GM23338 (cell line): ENCODE measurements around the gene PDZD8. TPM values are rescaled to one million over a fixed set of nuclear protein-coding genes. Genes with fewer than 3 reads are reported as not detected.

Experiments
- ATAC-seq: fragments of 200-7000 bp; cut with Tn5 transposase; 3 replicates; pipeline ENCODE4 v1.9.1; 2020
- DNase-seq: peaks from one replicate; pipeline ENCODE4 v3.0.0-alpha.2; 2015; ENCODE audit warnings: low spot score
- H2AFZ ChIP-seq: fragments of 200-600 bp; sonication (generic); 2 replicates; pipeline ENCODE4 v1.8.0; 2016; ENCODE audit warnings: antibody characterized with exemption, mild to moderate bottlenecking, moderate library complexity
- H3F3A ChIP-seq: fragments of 200-600 bp; sonication (generic); replicated peaks from 2 replicates; pipeline ENCODE4 v1.8.0; 2017; ENCODE audit warnings: antibody characterized with exemption, mixed run types, low read depth
- H3K27ac ChIP-seq: fragments of 200-600 bp; sonication (generic); 2 replicates; pipeline ENCODE4 v1.6.1; 2016; ENCODE audit warnings: low read depth
- H3K27me3 ChIP-seq: fragments of 200-600 bp; sonication (generic); 2 replicates; pipeline ENCODE4 v1.8.0; 2016; ENCODE audit warnings: mild to moderate bottlenecking, mixed run types, moderate library complexity; ENCODE audit not compliant: insufficient read depth
- H3K36me3 ChIP-seq: fragments of 200-600 bp; sonication (generic); 2 replicates; pipeline ENCODE4 v1.8.0; 2016; ENCODE audit warnings: mild to moderate bottlenecking; ENCODE audit not compliant: insufficient read depth
- H3K4me1 ChIP-seq: fragments of 200-600 bp; sonication (generic); 2 replicates; pipeline ENCODE4 v1.8.0; 2016; ENCODE audit warnings: mild to moderate bottlenecking, moderate library complexity; ENCODE audit not compliant: insufficient read depth
- H3K4me2 ChIP-seq: fragments of 200-600 bp; sonication (generic); 2 replicates; pipeline ENCODE4 v1.7.1; 2017; ENCODE audit warnings: mixed run types
- H3K4me3 ChIP-seq: fragments of 200-600 bp; sonication (generic); 2 replicates; pipeline ENCODE4 v1.6.1; 2016; ENCODE audit warnings: mixed run types
- H3K79me2 ChIP-seq: fragments of 200-600 bp; sonication (generic); replicated peaks from 2 replicates; pipeline ENCODE4 v1.8.0; 2017; ENCODE audit warnings: mild to moderate bottlenecking; ENCODE audit not compliant: insufficient read depth
- H3K9me2 ChIP-seq: fragments of 200-600 bp; sonication (generic); 2 replicates; pipeline ENCODE4 v1.8.0; 2017; ENCODE audit not compliant: insufficient read depth
- H4K20me1 ChIP-seq: fragments of 200-600 bp; sonication (generic); replicated peaks from 2 replicates; pipeline ENCODE4 v1.8.0; 2017; ENCODE audit warnings: mild to moderate bottlenecking; ENCODE audit not compliant: insufficient read depth
- H3K27ac Mint-ChIP-seq: 2 replicates; pipeline ENCODE4 v1.8.0; 2020; ENCODE audit warnings: inconsistent platforms, mild to moderate bottlenecking, moderate library complexity, mixed read lengths
- H3K27me3 Mint-ChIP-seq: 3 replicates; pipeline ENCODE4 v1.8.0; 2022; ENCODE audit warnings: low read depth, mild to moderate bottlenecking, moderate library complexity, mixed read lengths, inconsistent platforms; ENCODE audit not compliant: insufficient read depth, poor library complexity
- H3K36me3 Mint-ChIP-seq: 3 replicates; pipeline ENCODE4 v1.8.0; 2021; ENCODE audit warnings: low read depth, mild to moderate bottlenecking, inconsistent platforms, moderate library complexity, mixed read lengths
- H3K4me1 Mint-ChIP-seq: 3 replicates; pipeline ENCODE4 v1.8.0; 2020; ENCODE audit warnings: mild to moderate bottlenecking, inconsistent platforms, mixed read lengths
- H3K4me3 Mint-ChIP-seq: 3 replicates; pipeline ENCODE4 v1.8.0; 2021; ENCODE audit warnings: moderate library complexity, mild to moderate bottlenecking, inconsistent platforms, mixed read lengths
- H3K9me3 Mint-ChIP-seq: 3 replicates; pipeline ENCODE4 v1.8.0; 2020; ENCODE audit warnings: moderate library complexity, mild to moderate bottlenecking, inconsistent platforms, mixed read lengths
- CREB1 ChIP-seq: fragments of 250-450 bp; sonication (Bioruptor Pico); IDR thresholded peaks from 2 replicates; pipeline ENCODE4 v1.5.0; 2020; ENCODE audit warnings: low read depth, mild to moderate bottlenecking, moderate library complexity
- CTCF ChIP-seq, 2 experiments: fragments of 200-600 bp in 1 of 2; sonication (generic) in 1 of 2; conservative IDR thresholded peaks; 2 replicates each; pipeline versions ENCODE4 v1.5.1 to v1.6.1; 2016 to 2017; ENCODE audit warnings: antibody characterized with exemption in 2 of 2, low read depth in 2 of 2, mild to moderate bottlenecking in 2 of 2, moderate library complexity in 1 of 2
- EZH2 ChIP-seq: fragments of 200-600 bp; sonication (generic); IDR thresholded peaks from one replicate; pipeline ENCODE4 v1.8.0; 2017; ENCODE audit warnings: antibody characterized with exemption, mild to moderate bottlenecking, low read depth; ENCODE audit not compliant: unreplicated experiment
- NANOG ChIP-seq: IDR thresholded peaks from 2 replicates; pipeline ENCODE4 v1.6.1; 2016; ENCODE audit warnings: antibody characterized with exemption, borderline replicate concordance
- POLR2AphosphoS5 ChIP-seq: IDR thresholded peaks from 2 replicates; pipeline ENCODE4 v1.6.1; 2016; ENCODE audit warnings: antibody characterized with exemption, low read depth
- STAT1 ChIP-seq: IDR thresholded peaks from one replicate; pipeline ENCODE4 v1.6.1; 2016; ENCODE audit warnings: antibody characterized with exemption; ENCODE audit not compliant: unreplicated experiment
- ZNF114 ChIP-seq: fragments of 250-450 bp; sonication (Bioruptor Pico); IDR thresholded peaks from 2 replicates; pipeline ENCODE4 v1.5.0; 2020; ENCODE audit warnings: mild to moderate bottlenecking, moderate library complexity
- ZNF331 ChIP-seq: fragments of 250-450 bp; sonication (Bioruptor Pico); IDR thresholded peaks from 2 replicates; pipeline ENCODE4 v1.5.0; 2020; ENCODE audit warnings: low read depth, mild to moderate bottlenecking, moderate library complexity
- polyA plus RNA-seq: library from polyadenylated mRNA; unstranded; fragments of >200 nt; fragmentation: Nextera tagmentation; extraction: Ambion mirVana; gene quantifications from 2 replicates; pipeline ENCODE4 v1.2.1, GENCODE V29; 2016
- total RNA-seq: library from RNA; depleted of rRNA; stranded (reverse); fragments of >200 nt; shearing (Covaris generic); gene quantifications from 2 replicates; pipeline ENCODE4 v1.2.3, GENCODE V29; 2014
- TF ChIP-seq, protein P1 (sequence below): IDR thresholded peaks from 2 replicates; pipeline ENCODE4 v1.6.1; 2016; ENCODE audit warnings: antibody characterized with exemption
- TF ChIP-seq, protein P2 (sequence below): fragments of 250-450 bp; sonication (Bioruptor Pico); IDR thresholded peaks from 2 replicates; pipeline ENCODE4 v1.5.0; 2020; ENCODE audit warnings: mild to moderate bottlenecking, moderate library complexity

PDZD8 gene
- total and polyA plus RNA-seq, 2 experiments from 2014 or later: 11.4 to 28.6 TPM

DNA sequence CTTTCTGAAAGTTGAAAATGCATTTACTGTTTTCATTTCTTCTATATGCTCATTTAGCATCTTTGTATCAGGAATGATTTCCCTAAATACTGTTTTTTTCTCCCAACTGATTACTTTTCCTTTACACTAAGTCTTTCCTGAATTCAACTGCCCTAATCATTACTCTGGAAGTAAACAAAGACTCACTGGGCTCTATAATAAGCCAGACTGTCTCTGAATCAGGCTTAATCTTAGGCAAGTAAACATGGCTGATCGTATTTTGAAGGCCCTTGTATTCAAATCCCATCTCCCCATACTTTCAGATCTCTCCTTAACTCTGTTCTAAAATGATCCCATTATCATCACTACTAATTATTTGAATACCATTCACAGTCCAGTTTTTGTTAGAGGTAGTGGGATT is 61.6 kb downstream of the PDZD8 start:
- Mint-ChIP-seq H3K36me3 (no peaks in the 10 kb centered on the region; the same call in 1 of the 3 replicates), H3K9me3 (no peaks in the 10 kb centered on the region), H3K27ac (no peak overlapping the region), H3K4me3 (no peak overlapping the region), H3K4me1 (peaks cover 2% of the 10 kb centered on the region; the same call in 1 of the 3 replicates), H3K27me3 (no peaks in the 10 kb centered on the region)
- H3K36me3 ChIP-seq: no peaks in the 10 kb centered on the region
- no peaks in the 10 kb centered on the region for H3K9me2 ChIP-seq
- H3K27me3 ChIP-seq: no peaks in the 10 kb centered on the region
- H3F3A ChIP-seq: no peaks in the 10 kb centered on the region
- ATAC-seq: no peak
- no peak for TF ChIP-seq ZNF331 (CRISPR knock-in tag)
- no peak for TF ChIP-seq ZNF114 (CRISPR knock-in tag)
- TF ChIP-seq POLR2AphosphoS5: no peak
- TF ChIP-seq CTCF (conservative IDR thresholded peaks at IDR 0.05; ENCODE audit: low read depth in 2 of 2): no peak
- TF ChIP-seq EZH2: no peak
- TF ChIP-seq, protein P1, sequence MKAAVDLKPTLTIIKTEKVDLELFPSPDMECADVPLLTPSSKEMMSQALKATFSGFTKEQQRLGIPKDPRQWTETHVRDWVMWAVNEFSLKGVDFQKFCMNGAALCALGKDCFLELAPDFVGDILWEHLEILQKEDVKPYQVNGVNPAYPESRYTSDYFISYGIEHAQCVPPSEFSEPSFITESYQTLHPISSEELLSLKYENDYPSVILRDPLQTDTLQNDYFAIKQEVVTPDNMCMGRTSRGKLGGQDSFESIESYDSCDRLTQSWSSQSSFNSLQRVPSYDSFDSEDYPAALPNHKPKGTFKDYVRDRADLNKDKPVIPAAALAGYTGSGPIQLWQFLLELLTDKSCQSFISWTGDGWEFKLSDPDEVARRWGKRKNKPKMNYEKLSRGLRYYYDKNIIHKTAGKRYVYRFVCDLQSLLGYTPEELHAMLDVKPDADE: no peak
- TF ChIP-seq, protein P2, sequence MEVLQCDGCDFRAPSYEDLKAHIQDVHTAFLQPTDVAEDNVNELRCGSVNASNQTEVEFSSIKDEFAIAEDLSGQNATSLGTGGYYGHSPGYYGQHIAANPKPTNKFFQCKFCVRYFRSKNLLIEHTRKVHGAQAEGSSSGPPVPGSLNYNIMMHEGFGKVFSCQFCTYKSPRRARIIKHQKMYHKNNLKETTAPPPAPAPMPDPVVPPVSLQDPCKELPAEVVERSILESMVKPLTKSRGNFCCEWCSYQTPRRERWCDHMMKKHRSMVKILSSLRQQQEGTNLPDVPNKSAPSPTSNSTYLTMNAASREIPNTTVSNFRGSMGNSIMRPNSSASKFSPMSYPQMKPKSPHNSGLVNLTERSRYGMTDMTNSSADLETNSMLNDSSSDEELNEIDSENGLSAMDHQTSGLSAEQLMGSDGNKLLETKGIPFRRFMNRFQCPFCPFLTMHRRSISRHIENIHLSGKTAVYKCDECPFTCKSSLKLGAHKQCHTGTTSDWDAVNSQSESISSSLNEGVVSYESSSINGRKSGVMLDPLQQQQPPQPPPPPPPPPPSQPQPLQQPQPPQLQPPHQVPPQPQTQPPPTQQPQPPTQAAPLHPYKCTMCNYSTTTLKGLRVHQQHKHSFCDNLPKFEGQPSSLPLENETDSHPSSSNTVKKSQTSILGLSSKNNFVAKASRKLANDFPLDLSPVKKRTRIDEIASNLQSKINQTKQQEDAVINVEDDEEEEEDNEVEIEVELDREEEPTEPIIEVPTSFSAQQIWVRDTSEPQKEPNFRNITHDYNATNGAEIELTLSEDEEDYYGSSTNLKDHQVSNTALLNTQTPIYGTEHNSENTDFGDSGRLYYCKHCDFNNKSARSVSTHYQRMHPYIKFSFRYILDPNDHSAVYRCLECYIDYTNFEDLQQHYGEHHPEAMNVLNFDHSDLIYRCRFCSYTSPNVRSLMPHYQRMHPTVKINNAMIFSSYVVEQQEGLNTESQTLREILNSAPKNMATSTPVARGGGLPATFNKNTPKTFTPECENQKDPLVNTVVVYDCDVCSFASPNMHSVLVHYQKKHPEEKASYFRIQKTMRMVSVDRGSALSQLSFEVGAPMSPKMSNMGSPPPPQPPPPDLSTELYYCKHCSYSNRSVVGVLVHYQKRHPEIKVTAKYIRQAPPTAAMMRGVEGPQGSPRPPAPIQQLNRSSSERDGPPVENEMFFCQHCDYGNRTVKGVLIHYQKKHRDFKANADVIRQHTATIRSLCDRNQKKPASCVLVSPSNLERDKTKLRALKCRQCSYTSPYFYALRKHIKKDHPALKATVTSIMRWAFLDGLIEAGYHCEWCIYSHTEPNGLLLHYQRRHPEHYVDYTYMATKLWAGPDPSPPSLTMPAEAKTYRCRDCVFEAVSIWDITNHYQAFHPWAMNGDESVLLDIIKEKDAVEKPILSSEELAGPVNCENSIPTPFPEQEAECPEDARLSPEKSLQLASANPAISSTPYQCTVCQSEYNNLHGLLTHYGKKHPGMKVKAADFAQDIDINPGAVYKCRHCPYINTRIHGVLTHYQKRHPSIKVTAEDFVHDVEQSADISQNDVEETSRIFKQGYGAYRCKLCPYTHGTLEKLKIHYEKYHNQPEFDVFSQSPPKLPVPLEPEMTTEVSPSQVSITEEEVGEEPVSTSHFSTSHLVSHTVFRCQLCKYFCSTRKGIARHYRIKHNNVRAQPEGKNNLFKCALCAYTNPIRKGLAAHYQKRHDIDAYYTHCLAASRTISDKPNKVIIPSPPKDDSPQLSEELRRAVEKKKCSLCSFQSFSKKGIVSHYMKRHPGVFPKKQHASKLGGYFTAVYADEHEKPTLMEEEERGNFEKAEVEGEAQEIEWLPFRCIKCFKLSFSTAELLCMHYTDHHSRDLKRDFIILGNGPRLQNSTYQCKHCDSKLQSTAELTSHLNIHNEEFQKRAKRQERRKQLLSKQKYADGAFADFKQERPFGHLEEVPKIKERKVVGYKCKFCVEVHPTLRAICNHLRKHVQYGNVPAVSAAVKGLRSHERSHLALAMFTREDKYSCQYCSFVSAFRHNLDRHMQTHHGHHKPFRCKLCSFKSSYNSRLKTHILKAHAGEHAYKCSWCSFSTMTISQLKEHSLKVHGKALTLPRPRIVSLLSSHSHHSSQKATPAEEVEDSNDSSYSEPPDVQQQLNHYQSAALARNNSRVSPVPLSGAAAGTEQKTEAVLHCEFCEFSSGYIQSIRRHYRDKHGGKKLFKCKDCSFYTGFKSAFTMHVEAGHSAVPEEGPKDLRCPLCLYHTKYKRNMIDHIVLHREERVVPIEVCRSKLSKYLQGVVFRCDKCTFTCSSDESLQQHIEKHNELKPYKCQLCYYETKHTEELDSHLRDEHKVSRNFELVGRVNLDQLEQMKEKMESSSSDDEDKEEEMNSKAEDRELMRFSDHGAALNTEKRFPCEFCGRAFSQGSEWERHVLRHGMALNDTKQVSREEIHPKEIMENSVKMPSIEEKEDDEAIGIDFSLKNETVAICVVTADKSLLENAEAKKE (CRISPR knock-in tag): no peak
- TF ChIP-seq NANOG: no peak
- no peak for TF ChIP-seq CREB1
- no peak for TF ChIP-seq STAT1
- no peaks in the 10 kb centered on the region; the same call in 1 of the 2 replicates for H3K79me2 ChIP-seq
- DNase-seq: no peak
- H3K4me3 ChIP-seq: no peak overlapping the region
- no peak overlapping the region for H2AFZ ChIP-seq
- H3K27ac ChIP-seq: no peak overlapping the region
- H3K4me2 ChIP-seq: no peak overlapping the region
- H3K4me1 ChIP-seq: no peaks in the 10 kb centered on the region
- peaks cover 7% of the 10 kb centered on the region; the same call in 1 of the 2 replicates for H4K20me1 ChIP-seq
